Dermis microvascular lymphatic vessel endothelial cell (primary cell): ENCODE data around the gene CYP1A1. TPM values are rescaled to one million over a fixed set of nuclear protein-coding genes. Genes with fewer than 3 reads are reported as not detected.
"Not testable (repeated sequence)": the region's sequence is repeated elsewhere in the genome, so short reads cannot be mapped to it uniquely, and the experiment has no call there.

Source experiments
- DNase-seq, 2 donors: peaks; one replicate each; pipeline versions ENCODE4 v3.0.0 to v3.0.0-alpha.2; 2010; ENCODE audit warnings: low read depth in 2 of 2
- total RNA-seq: library from RNA; depleted of rRNA; stranded (reverse); fragments of >200 nt; gene quantifications from 2 replicates; pipeline ENCODE4 v1.2.1, GENCODE V29; 2014

The CYP1A1 gene
- total RNA-seq, 1 donor from 2014 or later: 21.6 TPM

DNA sequence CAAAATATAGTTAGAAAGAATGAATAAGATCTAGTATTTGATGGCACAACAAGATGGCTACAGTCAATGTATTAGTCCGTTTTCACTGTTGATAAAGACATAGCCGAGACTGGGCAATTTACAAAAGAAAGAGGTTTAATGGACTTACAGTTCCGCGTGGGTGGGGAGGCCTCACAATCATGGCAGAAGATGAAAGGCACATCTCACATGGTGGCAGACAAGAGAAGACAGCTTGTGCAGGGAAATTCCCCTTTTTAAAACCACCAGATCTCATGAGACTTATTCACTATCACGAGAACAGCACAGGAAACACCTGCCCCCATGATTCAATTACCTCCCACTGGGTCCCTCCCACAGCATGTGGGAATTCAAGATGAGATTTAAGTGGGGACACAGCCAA lies 12.9 kb upstream of the CYP1A1 start:
- not testable (repeated sequence) for DNase-seq

DNA sequence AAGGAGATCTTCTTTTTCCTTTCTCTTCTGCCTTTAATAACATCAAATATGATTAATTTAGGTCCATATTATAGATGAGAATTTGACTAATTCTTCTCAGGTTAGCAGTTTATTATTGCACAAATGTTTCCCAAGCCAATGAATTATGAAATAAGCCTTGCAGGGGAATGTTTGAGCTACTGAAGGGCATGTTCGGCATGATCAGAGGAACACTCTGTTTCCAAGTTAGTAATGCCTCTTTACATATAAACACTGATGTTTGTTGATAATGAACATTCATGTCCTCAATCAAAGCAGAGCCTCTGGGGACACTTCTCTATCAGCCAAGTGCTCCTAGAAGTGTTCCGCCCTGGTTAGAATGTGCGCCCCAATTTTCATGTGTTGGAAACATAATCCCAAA lies 10.0 kb upstream of the CYP1A1 start:
- no peak for DNase-seq

DNA sequence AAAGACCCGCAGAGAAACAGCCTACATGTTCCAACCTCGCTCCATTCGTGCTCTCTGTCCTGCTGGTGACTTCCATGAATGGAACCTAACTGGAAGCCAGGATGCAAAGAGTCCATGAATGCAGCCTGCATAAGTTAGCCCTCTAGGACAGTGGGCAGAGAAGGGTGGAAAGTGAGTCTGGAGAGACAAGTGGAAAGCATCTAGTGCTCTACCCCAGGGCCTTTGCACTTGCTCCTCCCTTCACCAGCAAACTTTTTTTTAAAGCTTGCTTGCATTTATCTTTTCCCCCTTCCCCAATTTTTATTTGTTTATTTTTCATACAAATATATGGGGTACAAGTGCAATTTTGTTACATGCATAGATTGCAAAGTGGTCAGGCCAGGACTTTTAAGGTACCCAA lies 7.9 kb upstream of the CYP1A1 start:
- no peak for DNase-seq

DNA sequence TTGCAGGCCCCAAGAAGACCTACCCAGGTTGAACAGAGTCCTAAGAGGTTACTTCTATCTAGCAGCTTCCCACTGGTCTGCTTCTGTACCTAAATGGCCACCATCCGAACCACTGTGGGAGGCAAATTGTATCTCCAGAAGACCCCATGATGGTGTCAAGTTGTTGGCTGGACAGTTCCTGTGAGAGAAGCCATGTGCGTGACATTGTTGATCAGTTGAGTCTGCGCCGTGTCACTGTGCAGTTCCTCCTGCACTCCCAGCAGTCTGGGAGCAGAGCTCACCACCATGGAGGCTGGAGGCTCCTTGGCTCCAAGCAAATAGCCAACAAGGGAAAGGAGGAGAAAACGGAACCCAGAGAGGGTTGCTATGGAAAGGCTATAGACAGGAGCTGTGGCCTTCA lies 7.5 kb upstream of the CYP1A1 start:
- no peak for DNase-seq

DNA sequence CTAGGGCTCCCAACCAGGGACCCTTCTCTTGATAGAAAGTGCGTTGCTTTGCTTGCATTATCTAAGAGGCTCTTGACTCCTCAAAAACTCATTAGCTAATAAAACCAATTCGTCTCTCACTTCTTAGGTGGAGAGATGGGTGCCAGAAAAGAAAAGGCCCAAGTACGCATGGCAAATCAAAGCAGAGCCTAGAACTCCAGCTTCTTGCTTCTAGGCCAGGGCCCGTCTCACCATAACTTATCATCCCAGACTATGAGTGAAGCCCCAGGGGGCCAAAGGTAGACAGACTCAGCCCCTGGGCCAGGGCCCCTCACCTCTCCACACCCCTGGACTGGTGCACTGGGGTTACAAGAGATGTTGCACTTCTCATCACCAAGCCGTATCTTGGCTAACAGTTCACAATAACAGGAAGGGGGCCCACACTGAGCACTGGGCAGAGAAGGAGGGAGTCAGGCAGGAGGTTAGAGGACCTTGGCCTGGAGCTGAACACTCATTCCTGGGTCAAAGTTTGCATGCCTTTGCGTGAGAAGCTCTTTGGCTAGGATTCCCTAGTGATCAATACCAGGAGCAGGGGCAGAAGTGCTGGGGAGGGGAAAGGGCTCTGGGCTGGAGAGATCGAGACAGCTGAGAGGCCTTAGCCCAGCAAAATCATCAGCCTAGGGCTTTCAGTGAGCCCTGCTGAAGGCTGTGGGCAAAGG lies 5.4 kb upstream of the CYP1A1 start:
- peak in 1 of 2 donors; percentile 42 for DNase-seq

DNA sequence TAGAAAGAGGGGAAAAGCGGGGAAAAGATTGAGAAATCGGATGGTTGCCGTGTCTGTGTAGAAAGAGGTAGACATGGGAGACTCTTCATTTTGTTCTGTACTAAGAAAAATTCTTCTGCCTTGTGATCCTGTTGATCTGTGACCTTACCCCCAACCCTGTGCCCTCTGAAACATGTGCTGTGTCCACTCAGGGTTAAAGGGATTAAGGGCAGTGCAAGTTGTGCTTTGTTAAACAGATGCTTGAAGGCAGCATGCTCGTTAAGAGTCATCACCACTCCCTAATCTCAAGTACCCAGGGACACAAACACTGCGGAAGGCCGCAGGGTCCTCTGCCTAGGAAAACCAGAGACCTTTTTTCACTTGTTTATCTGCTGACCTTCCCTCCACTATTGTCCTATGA lies 4.0 kb upstream of the CYP1A1 start:
- DNase-seq: not testable (repeated sequence)

DNA sequence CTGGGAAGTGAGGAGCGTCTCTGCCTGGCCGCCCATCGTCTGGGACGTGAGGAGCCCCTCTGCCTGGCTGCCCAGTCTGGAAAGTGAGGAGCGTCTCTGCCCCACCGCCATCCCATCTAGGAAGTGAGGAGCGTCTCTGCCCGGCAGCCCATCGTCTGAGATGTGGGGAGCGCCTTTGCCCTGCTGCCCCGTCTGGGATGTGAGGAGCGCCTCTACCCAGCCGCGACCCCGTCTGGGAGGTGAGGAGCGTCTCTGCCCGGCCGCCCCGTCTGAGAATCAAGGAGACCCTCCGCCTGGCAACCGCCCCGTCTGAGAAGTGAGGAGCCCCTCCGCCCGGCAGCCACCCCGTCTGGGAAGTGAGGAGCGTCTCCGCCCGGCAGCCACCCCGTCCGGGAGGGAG lies 3.4 kb upstream of the CYP1A1 start:
- DNase-seq: not testable (repeated sequence)

DNA sequence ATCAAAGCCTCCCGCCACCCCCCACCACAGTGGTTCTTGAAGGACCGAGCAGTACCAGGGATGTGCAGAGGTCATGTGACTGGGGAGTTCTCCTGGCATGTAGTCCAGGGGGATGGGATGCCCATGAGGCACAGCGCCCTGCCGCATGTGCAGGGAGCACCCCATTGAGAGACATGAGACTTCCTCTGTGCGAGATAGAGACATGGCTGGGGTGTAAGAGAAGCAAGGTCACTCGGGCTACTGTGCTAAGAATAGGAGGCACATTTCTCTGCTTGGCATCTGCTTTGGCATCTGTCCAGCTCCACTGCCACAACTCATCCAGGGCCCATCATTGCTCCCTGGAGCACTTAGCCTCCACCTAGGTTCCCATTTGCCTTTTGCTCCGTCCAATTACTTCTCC lies 2.4 kb upstream of the CYP1A1 start:
- no peak for DNase-seq

DNA sequence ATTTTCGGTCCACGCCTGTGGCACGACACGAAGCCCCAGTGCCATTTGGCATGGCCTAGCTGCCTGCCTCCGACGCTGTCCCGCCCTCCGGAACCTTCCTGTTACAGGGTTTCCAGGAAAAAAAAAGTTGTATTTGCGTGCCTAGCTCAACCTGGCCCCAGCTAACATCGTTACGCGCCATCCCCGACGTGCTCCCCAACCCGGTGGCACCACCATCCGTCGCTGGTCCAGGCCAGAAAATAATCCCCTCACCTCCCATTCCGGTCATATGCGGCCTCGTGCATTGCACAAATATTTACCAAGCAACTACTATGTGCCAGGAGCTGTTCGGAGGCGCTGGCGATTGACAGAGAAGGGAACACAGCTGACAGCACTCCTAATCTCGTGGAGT lies 1.4 kb upstream of the CYP1A1 start:
- DNase-seq: peak in 1 of 2 donors; percentile 28

DNA sequence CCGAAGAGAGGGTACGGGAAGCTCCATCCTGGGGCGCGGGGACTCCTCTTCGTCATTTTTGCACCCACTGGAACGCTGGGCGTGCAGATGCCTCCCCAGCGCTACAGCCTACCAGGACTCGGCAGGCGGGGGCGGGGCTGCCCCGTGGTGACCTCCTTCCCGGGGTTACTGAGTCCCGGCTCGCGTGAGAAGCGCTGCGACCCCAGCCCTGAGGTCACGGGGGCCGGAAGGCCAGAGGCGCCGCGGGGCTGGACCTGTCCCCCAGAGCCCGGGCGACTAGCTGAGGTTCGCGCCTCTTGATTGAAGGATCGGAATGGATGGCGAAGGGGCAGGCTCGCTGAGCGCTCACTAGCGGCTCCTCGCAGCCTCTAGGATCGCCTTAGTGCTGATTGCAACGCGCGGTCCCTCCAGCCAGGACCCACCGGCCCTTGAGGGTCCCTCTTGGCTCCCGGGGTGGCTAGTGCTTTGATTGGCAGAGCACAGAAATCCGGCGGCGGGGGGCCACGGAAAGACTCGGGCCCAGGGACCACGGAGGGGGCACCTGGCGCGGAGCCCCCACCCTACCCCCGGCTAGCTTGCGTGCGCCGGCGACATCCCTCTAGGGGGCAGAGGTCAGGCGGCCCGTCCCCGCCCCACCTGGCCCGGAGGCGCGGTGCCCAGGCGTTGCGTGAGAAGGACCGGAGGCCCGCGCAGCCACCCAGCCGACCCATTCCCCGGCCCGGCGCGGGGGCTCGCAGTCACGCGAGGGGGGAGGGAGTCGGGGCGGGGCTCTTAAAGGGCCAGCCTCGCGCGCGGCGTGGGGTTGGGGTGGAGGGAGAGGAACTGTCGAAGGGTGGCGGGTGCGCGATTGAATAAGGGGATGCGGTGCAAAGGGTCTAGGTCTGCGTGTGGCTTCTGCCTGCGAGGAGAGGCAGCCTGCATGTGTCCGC lies 781 bp upstream of the CYP1A1 start:
- DNase-seq: peak in 1 of 2 donors; percentile 59

DNA sequence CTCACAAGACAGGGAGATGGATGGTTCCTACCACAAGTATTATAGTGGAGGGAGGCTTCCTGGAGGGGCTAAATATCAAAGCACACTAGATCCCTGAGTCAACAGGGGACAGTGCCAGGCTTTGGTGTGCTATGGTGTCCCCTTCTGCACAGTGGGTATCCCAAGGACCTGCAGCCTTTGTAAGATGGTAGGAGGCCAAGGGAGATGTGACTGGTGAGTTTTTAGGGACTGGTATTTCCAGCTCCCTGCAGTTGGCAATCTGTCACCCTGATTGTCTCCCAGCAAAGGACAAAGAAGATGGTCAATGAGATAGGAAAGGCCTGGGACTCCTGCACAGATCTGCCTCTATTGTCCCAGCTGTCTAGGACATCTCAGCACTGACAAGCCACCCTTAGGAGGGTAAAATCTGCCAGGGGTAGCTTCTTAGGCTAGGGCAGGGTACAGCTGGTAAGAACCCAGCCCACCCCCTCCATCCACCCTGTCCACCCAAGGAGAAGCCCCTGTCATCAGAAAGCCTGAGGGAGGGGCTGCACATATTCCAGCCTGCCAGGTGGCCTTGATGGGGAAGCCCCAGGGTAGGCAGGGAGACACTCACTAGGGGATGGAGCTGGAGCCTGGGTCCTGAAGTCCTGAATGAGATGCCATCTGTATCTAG lies 631 bp downstream of the CYP1A1 start:
- DNase-seq: no peak

DNA sequence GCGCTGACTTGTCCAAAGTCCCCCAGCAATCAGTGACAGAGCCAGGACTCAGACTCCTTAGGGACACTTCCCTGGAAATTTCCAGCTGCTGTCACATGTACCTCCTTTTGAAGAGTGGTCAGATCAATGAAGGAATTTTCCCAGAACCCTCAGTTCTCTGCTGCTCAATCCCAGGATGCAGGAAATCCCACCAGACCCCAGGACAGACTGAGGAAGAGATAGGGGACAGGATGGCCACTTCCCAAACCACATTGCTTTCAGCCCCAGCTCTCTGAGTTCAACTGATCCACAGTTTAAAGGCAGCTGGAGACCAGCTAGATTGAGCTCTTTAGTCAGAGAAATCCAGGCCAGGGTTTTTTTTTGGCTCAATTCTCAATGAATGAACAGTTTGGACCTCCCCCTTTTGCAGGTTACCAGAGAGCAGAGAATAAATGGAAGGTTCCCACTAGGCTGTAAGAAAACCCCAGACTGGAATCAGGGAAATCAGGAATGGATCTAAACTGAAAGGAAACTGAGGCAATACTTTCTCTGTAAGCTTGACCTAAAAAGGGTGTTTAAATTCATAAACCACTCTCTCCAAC lies 1.5 kb downstream of the CYP1A1 start:
- DNase-seq: peak; percentile 71 to 72

DNA sequence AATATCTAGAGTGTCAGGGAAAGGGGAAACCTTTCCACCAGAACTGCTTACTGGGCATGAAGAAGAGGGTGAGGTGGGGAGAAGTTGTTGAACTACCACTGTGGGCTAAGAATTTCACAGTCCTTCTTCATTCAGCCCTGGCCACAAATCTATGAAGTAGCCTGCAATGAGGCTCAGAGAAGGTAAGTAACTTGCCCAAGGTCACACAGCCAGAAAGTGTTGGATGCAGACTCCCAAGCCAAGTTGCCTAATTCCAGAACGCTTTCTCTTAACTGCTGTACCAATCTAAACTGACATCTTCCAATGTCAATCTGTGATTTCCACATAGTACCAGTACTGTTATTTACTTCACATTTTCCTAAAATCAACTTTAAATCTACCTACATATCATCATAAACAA lies 2.1 kb downstream of the CYP1A1 start:
- no peak for DNase-seq

DNA sequence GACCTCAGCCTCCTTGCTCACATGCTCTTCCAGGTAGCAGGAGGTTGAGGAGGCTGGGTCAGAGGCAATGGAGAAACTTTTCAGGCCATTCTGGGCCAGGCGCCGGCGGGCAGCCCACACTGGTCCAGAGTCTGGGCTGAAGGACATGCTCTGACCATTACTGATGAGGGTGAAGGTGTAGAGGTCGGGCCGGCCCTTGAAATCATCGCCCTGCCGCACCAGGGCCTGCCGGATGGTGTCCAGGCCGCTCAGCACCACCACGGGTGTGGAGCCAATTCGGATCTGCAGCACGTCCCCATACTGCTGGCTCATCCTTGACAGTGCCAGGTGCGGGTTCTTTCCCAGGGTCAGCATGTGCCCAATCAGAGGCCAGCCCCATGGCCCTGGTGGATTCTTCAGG lies 2.7 kb downstream of the CYP1A1 start:
- no peak for DNase-seq

DNA sequence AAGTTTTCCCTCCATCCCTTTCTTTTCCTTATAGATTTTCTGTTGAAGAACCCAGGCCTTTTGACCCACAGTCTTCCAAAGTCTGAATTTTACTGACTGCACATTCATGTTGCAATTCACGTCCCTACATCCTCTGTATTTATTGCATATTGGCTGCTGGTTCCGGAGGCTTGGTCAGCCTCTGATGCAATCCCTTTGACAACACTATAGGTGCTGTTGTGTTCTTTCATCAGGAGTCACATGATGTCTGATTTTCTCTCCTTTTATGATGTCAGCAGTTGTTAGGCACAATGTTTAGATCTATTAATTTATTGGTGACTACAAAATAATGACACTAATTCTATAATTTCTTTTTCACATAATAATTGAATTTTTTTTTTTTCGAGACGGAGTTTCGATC lies 8.7 kb downstream of the CYP1A1 start:
- no peak for DNase-seq

DNA sequence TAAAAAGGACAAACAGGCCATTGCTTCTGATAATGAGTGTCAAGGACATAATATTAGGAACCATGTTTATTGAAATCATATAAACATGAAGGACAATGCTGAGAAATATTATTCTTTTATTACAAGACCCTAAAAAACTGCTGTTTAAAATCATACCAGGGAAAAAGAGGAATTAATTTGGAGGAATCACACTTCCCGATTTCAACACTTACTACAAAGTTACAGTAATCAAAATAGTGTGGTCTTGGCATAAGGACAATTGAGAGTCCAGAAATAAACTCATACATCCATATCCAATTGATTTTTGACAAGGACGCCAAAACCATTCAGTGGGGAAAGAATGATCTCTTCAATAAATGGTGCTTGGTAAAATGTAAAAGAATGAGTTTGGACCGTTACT lies 13.0 kb downstream of the CYP1A1 start:
- DNase-seq: no peak

DNA sequence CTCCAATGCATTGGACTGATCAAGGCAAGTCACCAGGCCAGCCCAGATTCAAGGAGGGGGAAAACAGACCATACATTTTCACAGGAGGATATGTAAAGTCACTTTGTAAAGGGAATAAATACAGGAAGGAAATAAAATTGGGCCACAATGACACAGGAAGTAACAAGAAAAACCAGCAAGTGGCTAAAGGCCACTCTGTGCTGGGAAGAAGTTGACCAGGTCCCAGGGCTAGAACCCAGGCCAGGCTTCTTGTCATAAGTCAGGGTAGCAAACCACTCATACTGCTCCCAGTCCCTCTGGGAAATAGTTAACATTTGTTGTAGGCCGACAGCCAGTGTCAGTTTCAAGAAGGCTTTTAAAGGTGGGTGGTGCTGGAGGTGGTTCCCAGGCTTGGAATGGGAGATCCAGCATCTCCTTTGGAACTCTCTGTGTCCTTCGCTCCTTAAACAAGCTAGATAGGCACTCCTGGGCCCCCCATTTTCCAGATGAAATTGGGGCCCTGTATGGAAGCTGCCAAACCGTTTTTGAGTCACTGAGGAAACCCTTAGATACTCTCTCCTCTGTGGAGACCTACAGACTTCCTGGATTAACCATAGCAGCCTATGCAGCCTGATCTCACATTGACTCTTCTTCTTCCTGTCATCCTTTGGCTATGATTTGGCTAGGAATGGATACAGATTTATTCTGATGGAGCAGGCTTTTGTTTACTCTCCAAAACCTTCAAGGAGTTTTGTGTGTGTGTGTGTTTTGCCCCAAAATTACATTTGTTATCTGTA lies 14.8 kb downstream of the CYP1A1 start:
- DNase-seq: no peak

DNA sequence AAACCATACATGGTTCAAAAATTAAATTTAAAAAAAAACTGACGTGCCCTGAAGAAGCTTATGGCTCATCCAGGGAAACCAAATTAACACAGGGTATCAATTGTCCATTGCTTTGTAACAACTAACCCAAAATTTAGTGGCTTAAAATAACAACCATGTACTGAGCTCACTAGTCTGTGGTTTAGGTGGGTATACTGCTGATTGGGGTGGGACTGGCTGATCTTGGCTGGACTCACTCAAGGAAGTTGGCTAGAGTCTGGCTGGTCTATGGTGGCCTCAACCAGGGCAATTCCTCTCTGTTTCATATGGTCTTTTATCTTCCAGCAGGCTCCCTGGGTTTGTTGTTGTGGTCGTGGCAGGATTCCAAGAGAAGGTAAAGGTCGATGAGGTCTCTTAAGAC lies 15.4 kb downstream of the CYP1A1 start:
- DNase-seq: no peak

DNA sequence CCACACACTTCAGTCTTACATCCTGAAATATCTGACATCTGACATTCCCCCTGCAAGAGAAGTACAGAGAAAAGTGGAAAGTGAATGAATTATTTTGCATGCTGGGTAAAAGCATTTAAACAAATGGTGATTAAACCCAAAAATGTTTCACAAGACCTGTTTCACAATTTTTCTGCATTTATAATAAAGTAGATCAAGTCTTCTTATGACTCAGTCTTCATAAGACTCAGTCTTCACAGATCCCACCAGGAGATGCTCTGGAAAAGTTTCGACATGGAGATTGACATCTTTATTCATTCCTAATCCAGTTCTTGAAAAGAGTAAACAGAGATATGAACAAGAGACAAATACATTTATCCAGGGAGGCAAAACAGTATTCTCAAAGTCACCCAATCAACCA lies 16.3 kb downstream of the CYP1A1 start:
- DNase-seq: no peak

DNA sequence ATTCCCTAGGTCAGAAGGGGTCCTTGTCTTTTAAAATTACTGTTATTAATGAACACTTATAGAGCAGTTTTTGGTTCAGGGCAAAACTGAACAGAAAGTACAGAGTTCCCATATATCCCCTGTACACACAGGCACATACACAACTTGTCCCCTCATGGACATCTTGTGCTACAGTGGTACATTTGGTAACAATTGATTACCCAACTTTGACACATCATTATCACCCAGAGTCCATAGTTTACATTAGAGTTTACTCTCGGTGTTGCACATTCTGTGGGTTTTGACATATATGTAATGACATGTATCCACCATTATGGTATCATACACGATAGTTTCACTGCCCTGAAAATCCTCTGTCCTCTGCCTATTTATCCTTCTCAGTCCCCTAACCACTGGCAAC lies 28.5 kb downstream of the CYP1A1 start:
- no peak for DNase-seq

DNA sequence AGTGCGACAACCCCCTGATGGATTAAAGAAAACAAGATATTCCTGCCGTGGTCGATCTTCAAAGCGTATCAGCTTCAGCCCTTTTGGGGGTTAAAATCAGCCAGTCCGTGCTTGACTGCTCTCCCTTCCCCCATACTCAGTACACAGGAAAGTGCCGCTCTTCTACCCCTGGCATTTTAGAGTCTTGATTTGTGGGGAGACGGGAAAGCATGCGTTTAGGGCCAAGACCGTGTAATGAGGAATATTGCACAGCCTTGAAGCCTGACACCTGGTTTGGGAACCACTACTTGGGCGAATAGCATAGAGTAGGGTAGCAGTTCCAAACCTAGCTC lies 29.0 kb downstream of the CYP1A1 start:
- DNase-seq: no peak
